Cerebellar cortex (tissue), 1 donor: ENCODE data around the gene MAN2A1.

ENCODE experiments used
- DNase-seq: peaks from one replicate; pipeline ENCODE4 v3.0.0-alpha.2; 2015; ENCODE audit warnings: low spot score

The MAN2A1 gene

GRCh38 chr5:109908366-109908765 is 218.6 kb downstream of the MAN2A1 start:
- no peak for DNase-seq

- no peak for DNase-seq
Observed at GRCh38 chr5:109910874-109911273, 221.1 kb downstream of the MAN2A1 start.

DNA sequence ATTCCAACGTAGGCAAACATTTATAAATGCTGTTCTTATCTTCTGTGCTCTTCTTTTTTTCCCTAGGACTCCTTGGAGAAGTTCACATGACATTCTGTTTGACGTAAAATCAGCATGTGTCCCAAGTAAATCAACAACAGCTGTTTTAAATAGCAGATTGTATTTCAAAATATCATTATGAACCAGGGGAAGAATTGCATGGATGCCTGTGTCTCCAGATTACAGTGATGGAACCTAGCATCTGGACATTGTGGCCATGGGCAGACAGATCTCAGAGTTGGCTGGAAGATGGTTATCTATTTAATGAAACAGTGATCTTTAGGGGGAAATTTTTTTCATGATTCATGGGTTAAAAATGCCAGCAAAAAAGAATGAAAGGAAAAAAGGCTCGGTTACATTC is 222.0 kb downstream of the MAN2A1 start:
- DNase-seq: no peak

- DNase-seq: no peak
Observed at GRCh38 chr5:109914906-109915305, 225.2 kb downstream of the MAN2A1 start.

- no peak for DNase-seq
Observed at GRCh38 chr5:109916481-109917153, 226.9 kb downstream of the MAN2A1 start.
